ENCODE results near the gene NF2.

DNA sequence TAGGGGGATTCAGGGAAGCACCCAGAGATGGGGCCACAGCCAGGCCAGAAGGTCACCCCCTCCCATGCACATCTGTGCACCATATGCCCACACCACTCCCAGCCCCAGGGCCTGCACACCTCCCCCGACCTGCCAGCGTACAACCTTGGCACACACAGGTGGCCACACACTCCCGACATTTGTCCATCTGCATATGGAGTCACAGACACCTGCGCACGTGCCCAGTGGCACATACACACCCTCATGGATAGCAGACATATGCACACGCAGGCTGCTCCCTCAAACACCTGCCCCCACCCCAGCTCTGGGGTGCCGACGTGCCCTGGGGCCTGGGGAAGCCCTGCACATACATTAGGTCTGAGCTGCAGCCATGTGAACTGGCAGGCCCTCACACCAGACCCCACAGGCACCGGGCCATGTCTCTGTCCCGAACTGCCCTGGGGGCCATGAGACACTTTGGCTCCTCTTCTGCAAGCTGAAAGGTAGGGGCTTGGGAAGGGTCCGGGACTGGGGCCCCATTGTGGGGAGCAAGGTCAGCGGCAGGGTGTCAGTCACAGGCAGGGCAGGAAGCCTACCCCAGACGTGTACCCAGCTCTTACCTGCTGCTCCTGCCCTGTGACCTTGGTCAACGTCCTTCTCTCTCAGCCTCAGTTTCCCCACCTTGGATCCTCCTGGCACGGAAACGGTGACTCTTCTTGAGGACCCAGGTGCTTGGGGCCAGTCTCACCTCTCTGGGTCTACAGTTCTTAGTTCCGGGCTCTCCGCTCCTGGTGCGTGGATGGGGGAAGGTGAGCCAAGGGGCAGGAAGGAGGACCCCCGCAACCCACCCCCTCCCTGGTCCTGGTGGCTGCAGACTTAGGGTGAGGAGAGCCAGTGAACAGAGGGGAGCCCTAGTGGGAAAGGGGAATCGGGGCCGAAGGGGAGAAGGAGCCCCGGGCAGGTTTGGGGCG, 115.8 kb downstream of the NF2 start:
- no peak for TF ChIP-seq EZH2phosphoT487 (IDR thresholded peaks at IDR 0.05; ENCODE audit: insufficient read depth, low read depth)
- peak; percentile 76 for TF ChIP-seq EZH2 (IDR thresholded peaks at IDR 0.05; ENCODE audit: insufficient read depth, poor library complexity, severe bottlenecking)
